Uterus (tissue), 4 donors: ENCODE results near the gene RAB6B. TPM values are rescaled to one million over a fixed set of nuclear protein-coding genes. Genes with fewer than 3 reads are reported as not detected.

Source experiments
- DNase-seq, 2 donors: peaks; one replicate each; pipeline ENCODE4 v3.0.0-alpha.2; 2019 to 2020
- H3K27ac ChIP-seq, 2 donors: fragments of 200-600 bp; sonication (generic); 1 replicate in 1 of 2; 2 replicates in 1 of 2; pipeline ENCODE4 v1.5.1; 2016 to 2018
- H3K27me3 ChIP-seq, 2 donors: fragments of 200-600 bp; sonication (generic); one replicate each; pipeline ENCODE4 v1.5.1; 2018 to 2019; ENCODE audit warnings: control low read depth in 1 of 2
- H3K36me3 ChIP-seq, 2 donors: fragments of 200-600 bp; sonication (generic); one replicate each; pipeline ENCODE4 v1.5.1; 2019; ENCODE audit warnings: control low read depth in 1 of 2
- H3K4me1 ChIP-seq, 2 donors: fragments of 200-600 bp; sonication (generic); one replicate each; pipeline ENCODE4 v1.5.1; 2018 to 2019; ENCODE audit warnings: control low read depth in 1 of 2
- H3K4me3 ChIP-seq, 2 donors: fragments of 200-600 bp; sonication (generic); 1 replicate in 1 of 2; 2 replicates in 1 of 2; pipeline ENCODE4 v1.5.1; 2018 to 2019; ENCODE audit warnings: mild to moderate bottlenecking in 1 of 2
- H3K9me3 ChIP-seq, 2 donors: fragments of 200-600 bp; sonication (generic); one replicate each; pipeline ENCODE4 v1.5.1; 2019; ENCODE audit warnings: control low read depth in 1 of 2
- POLR2A ChIP-seq, 2 donors: fragments of 450-650 bp; IDR thresholded peaks; one replicate each; pipeline ENCODE4 v1.6.1; 2016; ENCODE audit warnings: antibody characterized with exemption in 2 of 2, mild to moderate bottlenecking in 1 of 2, moderate library complexity in 1 of 2
- intact Hi-C: fragments of 100-400 bp; cut with DNase I; formaldehyde crosslinking; loops from one replicate; pipeline ENCODE4 v1.15.1; 2023; ENCODE audit warnings: low total_unique reads
- total RNA-seq, 4 donors: library from RNA; depleted of rRNA in 3 of 4; stranded (reverse); fragments of >200 nt in 3 of 4; gene quantifications; one replicate each; pipeline versions ENCODE4 v1.1.0 to v1.2.4, GENCODE V29; 2014 to 2023
- TF ChIP-seq, protein P1 (sequence below), 4 experiments: fragments of 200-600 bp in 2 of 4; fragments of 450-650 bp in 2 of 4; sonication (generic) in 2 of 4; IDR thresholded peaks; one replicate each; pipeline ENCODE4 v1.5.1; 2016 to 2019; ENCODE audit warnings: antibody characterized with exemption in 4 of 4, mild to moderate bottlenecking in 2 of 4, moderate library complexity in 1 of 4
- donor health status: DM: yes; HTN: yes; CAD: no.

RAB6B gene
- total RNA-seq, 4 donors from 2014 or later = 0.29 to 12.0 (median 3.8) TPM

DNA sequence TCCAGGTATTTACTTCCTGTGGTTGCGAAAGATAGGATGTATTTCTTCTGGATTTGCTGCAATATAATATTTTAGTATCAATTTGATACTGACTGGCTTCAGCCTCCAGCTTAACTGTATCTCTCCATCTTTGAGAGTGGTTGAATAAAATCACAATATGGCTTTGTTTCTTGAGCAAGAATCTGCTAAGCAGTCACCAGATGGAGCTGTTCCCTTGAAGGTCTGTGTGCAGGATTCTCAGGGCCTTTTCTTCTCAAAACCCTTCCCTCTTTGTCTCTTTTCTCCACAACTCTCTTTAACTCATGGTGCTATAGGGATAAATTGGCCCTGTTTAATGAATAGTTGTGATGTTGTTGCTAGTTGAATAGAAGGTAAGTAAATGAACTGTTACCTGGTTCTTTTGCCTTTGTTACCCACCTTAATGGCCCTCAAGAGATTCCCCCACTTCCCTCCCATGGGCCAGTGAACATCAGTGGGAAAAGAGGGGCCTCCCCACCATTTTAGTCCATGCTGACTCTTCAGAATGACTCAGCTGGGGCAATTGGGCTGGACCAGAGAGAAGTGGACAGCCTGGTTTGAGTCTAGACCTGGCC is 34.8 kb upstream of the RAB6B start:
- no peaks in the 10 kb centered on the region for H3K9me3 ChIP-seq
- H3K4me1 ChIP-seq = no peaks in the 10 kb centered on the region
- H3K27ac ChIP-seq = no peak overlapping the region
- no peak for TF ChIP-seq POLR2A (IDR thresholded peaks at IDR 0.05)
- TF ChIP-seq, protein P1, sequence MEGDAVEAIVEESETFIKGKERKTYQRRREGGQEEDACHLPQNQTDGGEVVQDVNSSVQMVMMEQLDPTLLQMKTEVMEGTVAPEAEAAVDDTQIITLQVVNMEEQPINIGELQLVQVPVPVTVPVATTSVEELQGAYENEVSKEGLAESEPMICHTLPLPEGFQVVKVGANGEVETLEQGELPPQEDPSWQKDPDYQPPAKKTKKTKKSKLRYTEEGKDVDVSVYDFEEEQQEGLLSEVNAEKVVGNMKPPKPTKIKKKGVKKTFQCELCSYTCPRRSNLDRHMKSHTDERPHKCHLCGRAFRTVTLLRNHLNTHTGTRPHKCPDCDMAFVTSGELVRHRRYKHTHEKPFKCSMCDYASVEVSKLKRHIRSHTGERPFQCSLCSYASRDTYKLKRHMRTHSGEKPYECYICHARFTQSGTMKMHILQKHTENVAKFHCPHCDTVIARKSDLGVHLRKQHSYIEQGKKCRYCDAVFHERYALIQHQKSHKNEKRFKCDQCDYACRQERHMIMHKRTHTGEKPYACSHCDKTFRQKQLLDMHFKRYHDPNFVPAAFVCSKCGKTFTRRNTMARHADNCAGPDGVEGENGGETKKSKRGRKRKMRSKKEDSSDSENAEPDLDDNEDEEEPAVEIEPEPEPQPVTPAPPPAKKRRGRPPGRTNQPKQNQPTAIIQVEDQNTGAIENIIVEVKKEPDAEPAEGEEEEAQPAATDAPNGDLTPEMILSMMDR (IDR thresholded peaks at IDR 0.05) = peak in 3 of 4 experiments; percentile 28 to 50 (median 39)
- H3K4me3 ChIP-seq = no peak overlapping the region
- no peak for DNase-seq
- H3K36me3 ChIP-seq = no peaks in the 10 kb centered on the region
- no peaks in the 10 kb centered on the region for H3K27me3 ChIP-seq
- intact Hi-C loops = no loop called here

DNA sequence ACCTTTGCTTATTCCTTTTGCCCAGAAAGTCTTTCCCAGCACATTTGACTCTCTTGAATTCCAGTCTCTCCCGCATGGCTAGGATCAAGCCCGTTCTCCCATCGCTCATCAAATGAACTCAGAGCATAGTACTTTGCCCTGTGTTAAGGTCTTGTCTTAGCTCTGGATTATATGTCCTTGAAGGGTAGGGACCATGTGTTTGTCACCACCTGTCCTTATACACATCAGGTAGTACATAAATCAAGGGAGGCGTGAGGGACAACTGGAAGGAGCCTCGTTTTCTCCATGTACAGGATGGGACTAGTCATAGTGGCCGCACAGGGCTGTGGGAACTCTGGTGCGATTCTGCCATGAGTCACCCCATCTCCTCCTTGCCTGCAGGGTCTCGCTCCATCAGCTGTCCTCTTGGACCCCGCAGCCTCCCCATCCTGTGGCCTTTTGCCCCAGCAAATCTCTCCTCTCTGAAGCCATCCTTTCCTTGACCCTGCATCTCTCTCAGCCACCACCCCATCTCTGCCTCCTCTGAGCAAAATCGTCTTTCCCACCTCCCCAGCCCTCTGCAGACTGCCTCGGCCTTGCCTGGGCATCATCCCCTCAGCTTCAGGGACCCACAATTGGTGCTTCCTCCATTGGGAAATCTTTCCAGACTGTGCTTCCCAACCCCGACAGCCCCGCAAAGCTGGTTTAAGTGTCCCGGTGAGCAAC is 33.4 kb upstream of the RAB6B start:
- Histone ChIP-seq H3K36me3 (no peaks in the 10 kb centered on the region), H3K9me3 (no peaks in the 10 kb centered on the region), H3K27ac (no peak overlapping the region), H3K4me3 (no peak overlapping the region), H3K4me1 (no peaks in the 10 kb centered on the region), H3K27me3 (no peaks in the 10 kb centered on the region)
- intact Hi-C loops = no loop called here
- no peak for TF ChIP-seq POLR2A (IDR thresholded peaks at IDR 0.05)
- TF ChIP-seq, protein P1 (IDR thresholded peaks at IDR 0.05) = no peak
- DNase-seq = no peak

DNA sequence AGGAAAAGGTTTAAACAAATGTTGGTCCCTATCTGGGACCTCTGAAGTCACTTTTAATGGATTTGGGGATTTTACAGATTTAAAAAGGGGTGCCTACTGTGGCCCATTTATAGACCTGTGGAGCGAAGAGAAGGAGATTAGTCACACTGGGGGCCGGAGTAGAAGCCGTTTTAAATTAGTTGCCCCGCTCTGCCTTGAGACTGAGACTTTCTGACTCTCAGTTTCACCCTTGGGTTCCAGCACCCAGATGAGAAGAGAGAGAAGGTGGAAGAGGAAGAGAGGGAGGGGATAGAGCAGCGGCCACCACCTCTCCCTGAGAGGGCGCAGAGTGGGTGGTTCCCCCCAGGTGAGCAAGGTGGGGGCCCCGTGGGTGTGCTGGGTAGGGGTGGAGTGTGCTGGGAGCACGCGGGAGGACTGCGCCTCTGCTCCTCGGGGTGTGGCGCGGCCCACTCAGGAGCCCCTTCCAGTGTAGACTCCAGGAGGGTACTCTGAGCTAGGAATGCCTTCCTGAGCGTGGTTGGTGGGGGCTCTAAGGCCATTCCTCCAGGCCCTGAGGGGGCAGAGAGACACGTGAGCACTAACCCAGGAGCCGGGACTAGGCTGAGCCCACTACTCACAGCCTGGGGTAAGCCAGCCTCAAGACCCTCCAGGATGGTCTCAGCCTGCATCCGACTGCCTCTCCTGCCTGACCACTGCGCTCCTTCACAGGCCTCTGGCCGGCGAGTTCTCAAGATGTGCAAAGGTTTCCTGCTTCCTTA is 32.6 kb upstream of the RAB6B start:
- H3K9me3 ChIP-seq = no peaks in the 10 kb centered on the region
- H3K4me3 ChIP-seq = peak overlapping the region in 1 of 2 donors; percentile 36
- intact Hi-C loops = no loop called here

DNA sequence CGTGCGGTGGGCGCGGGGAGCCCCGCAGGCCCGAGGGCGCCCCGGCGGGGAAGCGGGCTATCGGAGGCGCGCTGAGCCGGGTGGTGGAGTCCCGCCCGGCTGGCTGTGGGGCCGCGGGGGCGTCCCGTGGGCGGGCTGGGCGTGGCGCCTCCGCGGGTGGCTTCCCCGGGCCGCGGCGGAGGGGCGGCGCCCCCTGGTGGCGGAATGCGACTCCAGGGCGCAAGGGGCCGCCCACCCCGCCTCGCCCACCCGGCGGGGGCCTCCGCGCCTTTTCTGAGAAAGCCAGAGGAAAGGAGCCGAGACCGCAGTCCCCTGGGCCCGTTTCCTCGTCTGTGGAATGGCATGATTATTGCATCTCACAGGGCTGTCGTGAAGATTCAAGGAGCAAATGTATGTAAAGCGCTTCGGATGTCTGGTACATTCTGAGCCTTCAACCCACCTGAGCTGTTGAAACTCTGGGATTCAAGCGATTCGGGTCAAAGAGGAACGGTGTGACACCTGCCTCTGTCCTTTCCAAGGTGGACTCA is 31.9 kb upstream of the RAB6B start:
- intact Hi-C loops = no loop called here

More for the DNA sequence above, 32.6 kb upstream of the RAB6B start:
- Histone ChIP-seq H3K27me3 (no peaks in the 10 kb centered on the region), H3K4me1 (no peaks in the 10 kb centered on the region), H3K27ac (no peak overlapping the region), H3K36me3 (no peaks in the 10 kb centered on the region)
- no peak for DNase-seq
- TF ChIP-seq, protein P1 (IDR thresholded peaks at IDR 0.05) = no peak
- TF ChIP-seq POLR2A (IDR thresholded peaks at IDR 0.05) = no peak

More for the DNA sequence above, 31.9 kb upstream of the RAB6B start:
- peak in 1 of 2 donors; percentile 17 for TF ChIP-seq POLR2A (IDR thresholded peaks at IDR 0.05)
- TF ChIP-seq, protein P1 (IDR thresholded peaks at IDR 0.05) = peak; percentile 41 to 82 (median 79)
- peak overlapping the region; percentile 17 to 36 for H3K4me3 ChIP-seq
- DNase-seq = peak in 1 of 2 donors; percentile 62
- no peaks in the 10 kb centered on the region for H3K9me3 ChIP-seq
- no peak overlapping the region for H3K27ac ChIP-seq
- no peaks in the 10 kb centered on the region for H3K36me3 ChIP-seq
- H3K27me3 ChIP-seq = no peaks in the 10 kb centered on the region
- H3K4me1 ChIP-seq = no peaks in the 10 kb centered on the region
